ENCODE measurements around the gene TAS1R2.

The TAS1R2 gene
- long read RNA-seq: 0 reads

DNA sequence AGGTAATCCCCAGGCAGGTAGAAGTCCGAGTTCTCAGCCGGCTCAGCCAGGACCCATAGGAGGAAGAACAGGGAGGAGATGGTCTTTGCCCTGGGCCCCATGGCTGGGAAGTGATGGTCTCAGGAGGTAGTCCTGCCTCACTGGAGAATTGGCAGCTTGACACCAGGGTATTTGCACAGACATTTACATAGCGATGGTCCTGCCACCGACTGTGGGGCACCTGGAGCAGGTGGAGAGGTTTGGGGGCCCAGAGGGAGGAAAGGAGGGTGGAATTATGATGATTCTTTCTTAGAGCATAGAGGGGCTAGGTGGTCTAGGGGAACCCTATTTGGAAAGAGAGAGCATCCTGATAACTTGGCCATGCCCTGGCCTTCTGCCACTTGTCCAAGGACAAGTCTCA lies at the start of gene TAS1R2:
Gene TAS1R2, minus strand, starts transcription at position 101 of the 400 bp plus-strand sequence. Its CDS starts 0 bp downstream, at position 101.
- no peak for DNase-seq (ENCODE audit: low read depth in 1 of 2, low spot score in 1 of 2)
- H3K4me3 ChIP-seq (replicated peaks; ENCODE audit: insufficient read depth, low read length): no peak within 1 kb of the TSS

DNA sequence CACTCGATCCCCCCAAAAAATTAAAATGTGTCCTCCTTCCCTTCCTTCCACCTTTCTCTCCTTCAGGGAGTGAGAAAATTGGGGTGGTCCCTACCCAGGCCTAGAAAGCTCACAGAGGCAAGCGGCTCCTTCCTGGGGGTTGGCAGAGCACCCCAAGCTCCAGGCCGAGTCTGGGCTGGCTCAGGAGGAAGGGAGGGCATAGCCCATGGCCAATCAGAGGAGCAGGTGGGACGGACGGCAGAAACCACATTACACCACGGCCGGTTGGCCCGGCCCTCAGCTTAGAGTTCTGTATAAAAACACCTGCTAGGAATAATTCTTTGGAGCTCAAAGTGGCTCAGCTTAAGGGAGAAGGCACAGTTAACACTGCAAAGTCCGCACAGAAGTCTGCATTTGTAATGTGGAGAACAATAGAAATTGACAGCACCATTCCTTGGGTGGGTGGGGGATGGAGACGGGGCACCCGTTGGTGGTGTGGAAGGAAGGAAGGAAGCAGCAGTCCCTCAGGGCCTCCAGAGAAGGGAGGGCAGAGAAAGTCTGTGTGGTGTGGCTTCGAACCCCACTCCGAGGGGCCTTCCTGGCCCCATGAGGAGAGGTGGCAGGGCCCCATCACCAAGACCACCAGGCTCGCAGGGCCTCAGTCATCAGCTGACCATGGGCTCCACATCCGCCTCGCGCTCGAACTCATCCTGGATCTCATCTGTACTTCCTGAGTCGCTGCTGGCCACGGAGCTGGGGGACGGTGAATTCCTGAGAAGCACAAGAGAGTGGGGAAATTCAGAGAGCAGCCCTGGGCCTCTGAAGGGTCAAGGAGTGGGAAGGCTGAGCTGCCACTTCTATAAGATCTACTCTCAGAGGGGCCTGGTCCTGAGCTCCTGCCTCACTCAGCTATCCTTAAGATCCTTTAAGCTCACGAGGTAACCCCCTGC lies 48.7 kb upstream of the TAS1R2 start:
- peak overlapping the region; percentile 83 for H3K27ac ChIP-seq (replicated peaks)
- no peaks in the 10 kb centered on the region for H3K27me3 ChIP-seq (ENCODE audit: insufficient read depth, poor library complexity, severe bottlenecking)
- no peak overlapping the region for H3K4me3 ChIP-seq (replicated peaks; ENCODE audit: insufficient read depth, low read length)
- TF ChIP-seq POLR2AphosphoS5 (IDR thresholded peaks at IDR 0.05; ENCODE audit: low read depth) (no peak), GABPA (IDR thresholded peaks at IDR 0.05; ENCODE audit: low read depth) (no peak), SPI1 (IDR thresholded peaks at IDR 0.05; ENCODE audit: borderline replicate concordance, low read depth) (no peak)
- TF ChIP-seq, protein P1, sequence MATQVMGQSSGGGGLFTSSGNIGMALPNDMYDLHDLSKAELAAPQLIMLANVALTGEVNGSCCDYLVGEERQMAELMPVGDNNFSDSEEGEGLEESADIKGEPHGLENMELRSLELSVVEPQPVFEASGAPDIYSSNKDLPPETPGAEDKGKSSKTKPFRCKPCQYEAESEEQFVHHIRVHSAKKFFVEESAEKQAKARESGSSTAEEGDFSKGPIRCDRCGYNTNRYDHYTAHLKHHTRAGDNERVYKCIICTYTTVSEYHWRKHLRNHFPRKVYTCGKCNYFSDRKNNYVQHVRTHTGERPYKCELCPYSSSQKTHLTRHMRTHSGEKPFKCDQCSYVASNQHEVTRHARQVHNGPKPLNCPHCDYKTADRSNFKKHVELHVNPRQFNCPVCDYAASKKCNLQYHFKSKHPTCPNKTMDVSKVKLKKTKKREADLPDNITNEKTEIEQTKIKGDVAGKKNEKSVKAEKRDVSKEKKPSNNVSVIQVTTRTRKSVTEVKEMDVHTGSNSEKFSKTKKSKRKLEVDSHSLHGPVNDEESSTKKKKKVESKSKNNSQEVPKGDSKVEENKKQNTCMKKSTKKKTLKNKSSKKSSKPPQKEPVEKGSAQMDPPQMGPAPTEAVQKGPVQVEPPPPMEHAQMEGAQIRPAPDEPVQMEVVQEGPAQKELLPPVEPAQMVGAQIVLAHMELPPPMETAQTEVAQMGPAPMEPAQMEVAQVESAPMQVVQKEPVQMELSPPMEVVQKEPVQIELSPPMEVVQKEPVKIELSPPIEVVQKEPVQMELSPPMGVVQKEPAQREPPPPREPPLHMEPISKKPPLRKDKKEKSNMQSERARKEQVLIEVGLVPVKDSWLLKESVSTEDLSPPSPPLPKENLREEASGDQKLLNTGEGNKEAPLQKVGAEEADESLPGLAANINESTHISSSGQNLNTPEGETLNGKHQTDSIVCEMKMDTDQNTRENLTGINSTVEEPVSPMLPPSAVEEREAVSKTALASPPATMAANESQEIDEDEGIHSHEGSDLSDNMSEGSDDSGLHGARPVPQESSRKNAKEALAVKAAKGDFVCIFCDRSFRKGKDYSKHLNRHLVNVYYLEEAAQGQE (IDR thresholded peaks at IDR 0.05; ENCODE audit: insufficient replicate concordance, low read depth): no peak
- TF ChIP-seq, protein P2, sequence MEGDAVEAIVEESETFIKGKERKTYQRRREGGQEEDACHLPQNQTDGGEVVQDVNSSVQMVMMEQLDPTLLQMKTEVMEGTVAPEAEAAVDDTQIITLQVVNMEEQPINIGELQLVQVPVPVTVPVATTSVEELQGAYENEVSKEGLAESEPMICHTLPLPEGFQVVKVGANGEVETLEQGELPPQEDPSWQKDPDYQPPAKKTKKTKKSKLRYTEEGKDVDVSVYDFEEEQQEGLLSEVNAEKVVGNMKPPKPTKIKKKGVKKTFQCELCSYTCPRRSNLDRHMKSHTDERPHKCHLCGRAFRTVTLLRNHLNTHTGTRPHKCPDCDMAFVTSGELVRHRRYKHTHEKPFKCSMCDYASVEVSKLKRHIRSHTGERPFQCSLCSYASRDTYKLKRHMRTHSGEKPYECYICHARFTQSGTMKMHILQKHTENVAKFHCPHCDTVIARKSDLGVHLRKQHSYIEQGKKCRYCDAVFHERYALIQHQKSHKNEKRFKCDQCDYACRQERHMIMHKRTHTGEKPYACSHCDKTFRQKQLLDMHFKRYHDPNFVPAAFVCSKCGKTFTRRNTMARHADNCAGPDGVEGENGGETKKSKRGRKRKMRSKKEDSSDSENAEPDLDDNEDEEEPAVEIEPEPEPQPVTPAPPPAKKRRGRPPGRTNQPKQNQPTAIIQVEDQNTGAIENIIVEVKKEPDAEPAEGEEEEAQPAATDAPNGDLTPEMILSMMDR (IDR thresholded peaks at IDR 0.05; ENCODE audit: insufficient read depth, low read length): no peak
- DNase-seq (ENCODE audit: low read depth in 1 of 2, low spot score in 1 of 2): peak in 1 of 2 experiments; percentile 87

More for the DNA sequence above, at the start of gene TAS1R2:
- TF ChIP-seq POLR2AphosphoS5 (IDR thresholded peaks at IDR 0.05; ENCODE audit: low read depth): no peak
- no peak within 1 kb of the TSS for H3K27ac ChIP-seq (replicated peaks)
- no peaks in the 10 kb centered on the region for H3K27me3 ChIP-seq (ENCODE audit: insufficient read depth, poor library complexity, severe bottlenecking)

DNA sequence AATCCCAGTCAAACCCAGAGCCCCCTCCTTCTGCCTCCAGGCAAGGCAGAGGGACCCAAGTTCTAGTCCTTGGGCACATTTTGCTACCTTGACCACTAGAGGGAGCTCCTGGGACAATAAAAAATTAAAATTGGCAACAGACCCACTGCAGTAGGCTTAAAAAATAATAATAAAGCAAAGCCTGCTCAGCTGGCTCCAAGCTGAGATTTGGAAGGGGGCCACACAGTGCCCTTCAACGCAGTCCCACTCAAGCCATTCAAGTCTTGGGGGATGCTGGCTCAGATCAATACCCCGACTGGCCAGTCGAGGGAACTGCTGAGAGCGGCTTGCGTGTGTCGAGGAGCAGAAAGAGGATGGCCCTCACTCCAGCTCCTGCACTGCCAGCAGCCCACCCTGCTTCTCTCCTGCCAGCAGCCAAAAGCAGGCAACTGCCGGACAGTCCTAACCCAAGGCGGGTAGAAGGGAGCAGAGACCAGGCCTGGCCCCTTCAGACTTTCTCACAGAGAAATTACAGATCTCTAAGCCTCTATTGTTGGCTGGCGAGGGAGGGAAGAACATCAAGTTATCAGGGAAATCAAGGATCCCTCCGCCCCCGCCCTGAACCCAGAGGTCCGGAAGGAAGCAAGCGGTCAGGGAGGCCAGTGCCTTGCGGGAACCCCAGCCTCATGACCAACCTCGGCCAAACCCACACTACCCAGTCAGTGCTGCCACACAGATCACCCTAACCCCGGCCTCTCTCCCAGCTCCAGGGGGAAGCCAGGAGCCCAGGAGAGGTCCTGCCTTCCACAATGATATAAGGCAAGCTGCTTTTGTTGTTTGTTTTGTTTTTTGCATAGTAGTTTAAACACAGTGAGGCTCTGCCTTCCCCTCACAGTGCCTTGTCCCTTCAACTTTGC lies 47.8 kb upstream of the TAS1R2 start:
- no peak overlapping the region for H3K4me3 ChIP-seq (replicated peaks; ENCODE audit: insufficient read depth, low read length)
- TF ChIP-seq, protein P2 (IDR thresholded peaks at IDR 0.05; ENCODE audit: insufficient read depth, low read length): peak; percentile 25
- TF ChIP-seq, protein P1 (IDR thresholded peaks at IDR 0.05; ENCODE audit: insufficient replicate concordance, low read depth): no peak
- DNase-seq (ENCODE audit: low read depth in 1 of 2, low spot score in 1 of 2): peak in 1 of 2 experiments; percentile 67
- peak overlapping the region; percentile 83 for H3K27ac ChIP-seq (replicated peaks)
- H3K27me3 ChIP-seq (ENCODE audit: insufficient read depth, poor library complexity, severe bottlenecking): no peaks in the 10 kb centered on the region

DNA sequence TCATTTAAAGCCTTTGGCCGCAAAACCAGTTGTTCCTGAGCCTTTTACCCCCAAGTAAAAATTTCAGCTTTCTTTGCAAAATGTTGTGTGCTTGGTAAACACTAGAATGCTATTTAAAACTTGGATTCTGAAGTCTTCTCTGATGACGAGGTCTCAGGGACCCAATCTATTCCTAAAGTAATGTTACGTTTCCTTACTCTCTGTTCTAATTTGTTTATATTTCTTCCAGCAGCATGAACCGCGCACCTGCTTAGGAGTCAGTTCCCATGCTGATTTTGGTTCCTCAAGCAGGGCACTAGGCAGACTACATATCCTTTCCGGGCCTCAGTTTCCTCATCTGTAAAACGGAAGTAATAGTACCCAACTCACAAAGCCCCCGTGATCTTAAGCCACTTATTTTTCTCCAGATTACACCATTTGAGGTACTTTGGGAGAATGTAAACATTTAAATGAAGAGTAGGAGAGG lies 43.9 kb upstream of the TAS1R2 start:
- DNase-seq (ENCODE audit: low read depth in 1 of 2, low spot score in 1 of 2): no peak
- Histone ChIP-seq H3K4me3 (replicated peaks; ENCODE audit: insufficient read depth, low read length) (peak overlapping the region; percentile 60), H3K27ac (replicated peaks) (peak overlapping the region; percentile 100), H3K27me3 (ENCODE audit: insufficient read depth, poor library complexity, severe bottlenecking) (no peaks in the 10 kb centered on the region)
- TF ChIP-seq SPI1 (IDR thresholded peaks at IDR 0.05; ENCODE audit: borderline replicate concordance, low read depth) (no peak), GABPA (IDR thresholded peaks at IDR 0.05; ENCODE audit: low read depth) (no peak), POLR2AphosphoS5 (IDR thresholded peaks at IDR 0.05; ENCODE audit: low read depth) (no peak)
- TF ChIP-seq, protein P1 (IDR thresholded peaks at IDR 0.05; ENCODE audit: insufficient replicate concordance, low read depth): no peak
- TF ChIP-seq, protein P2 (IDR thresholded peaks at IDR 0.05; ENCODE audit: insufficient read depth, low read length): no peak

Measured in HL-60 (cell line).